NCI-H446 treated with DMSO at 0.1 percent for 48 hours (cell line): Measurements from ENCODE around the gene NMNAT2.

Experiments used
- DNase-seq: peaks from one replicate; lab custom pipeline; 2025; lab: John Stamatoyannopoulos, UW

Gene NMNAT2

DNA sequence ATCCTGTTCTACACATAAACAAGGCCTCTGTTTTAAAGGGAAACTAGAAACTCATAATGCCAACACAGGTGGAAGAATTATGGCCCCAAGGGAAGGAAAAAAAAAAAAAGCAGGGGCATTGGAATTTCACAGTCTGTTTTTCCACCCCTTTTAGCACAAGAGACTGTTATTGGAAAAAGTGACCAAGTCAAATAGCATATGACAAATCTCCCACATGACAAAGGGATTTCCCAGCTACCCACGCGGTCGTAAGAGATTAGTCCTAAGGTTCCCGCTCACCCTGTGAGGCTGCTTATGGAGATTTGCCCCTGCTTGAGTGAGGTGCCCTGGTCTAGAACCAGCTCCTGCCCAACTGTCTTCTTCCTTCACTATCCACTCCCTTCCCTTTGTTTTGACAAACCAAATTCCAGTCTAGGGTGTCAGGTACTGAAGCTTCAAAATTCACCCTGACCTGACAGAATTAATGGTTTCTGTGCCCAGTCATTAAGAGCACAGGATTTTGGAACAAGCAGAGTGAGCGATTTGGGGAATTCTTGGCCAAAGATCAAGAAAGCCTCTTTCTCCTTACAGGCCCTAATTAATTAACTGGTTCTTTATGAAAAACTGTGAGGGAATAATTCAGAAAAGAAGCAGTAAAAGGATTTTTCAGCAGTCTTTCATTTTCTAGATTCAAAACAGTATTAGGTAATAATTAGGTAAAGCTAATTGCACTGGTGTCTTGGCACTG, 107.3 kb downstream of the NMNAT2 start:
- peak; percentile 58 for DNase-seq

GRCh38 chr1:183308719-183309118, 109.5 kb downstream of the NMNAT2 start:
- DNase-seq, result no peak

- DNase-seq, result no peak
Measured at GRCh38 chr1:183306317-183307042, 111.7 kb downstream of the NMNAT2 start.

DNA sequence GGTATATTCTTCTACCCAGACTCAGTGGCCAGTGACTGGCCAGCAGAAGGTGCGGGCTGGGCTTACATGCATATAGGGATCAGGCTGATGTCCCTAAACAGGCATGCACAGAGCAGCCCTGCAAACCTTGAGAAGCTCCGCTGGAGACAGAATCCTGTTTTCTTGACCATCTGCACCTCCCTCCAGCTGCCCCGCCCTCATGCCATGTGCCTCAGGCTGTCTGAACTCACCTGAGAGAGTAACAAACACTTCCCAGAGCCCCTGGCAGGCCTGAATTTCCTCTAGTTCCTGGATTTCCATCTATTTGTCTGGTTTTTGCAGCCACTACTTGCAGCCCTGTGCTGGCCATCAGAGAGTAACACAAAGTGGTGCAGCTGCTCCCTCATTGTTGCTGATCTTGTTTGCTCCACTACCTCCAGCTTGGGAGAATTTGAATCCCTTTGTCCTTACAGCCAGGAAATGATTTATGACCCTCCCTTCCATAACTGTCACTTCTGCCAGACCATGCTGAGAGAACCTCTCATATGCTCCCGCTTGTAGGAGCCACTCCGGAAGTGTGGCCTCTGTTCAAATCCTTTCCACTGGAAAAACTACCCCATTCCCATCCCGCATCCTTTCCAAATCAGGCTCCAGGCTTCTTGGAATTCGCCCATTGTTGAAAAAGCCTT, 113.6 kb downstream of the NMNAT2 start:
- DNase-seq, result peak; percentile 93

GRCh38 chr1:183303901-183304300, 114.3 kb downstream of the NMNAT2 start:
- no peak for DNase-seq

GRCh38 chr1:183303323-183303645, 114.9 kb downstream of the NMNAT2 start:
- no peak for DNase-seq

DNA sequence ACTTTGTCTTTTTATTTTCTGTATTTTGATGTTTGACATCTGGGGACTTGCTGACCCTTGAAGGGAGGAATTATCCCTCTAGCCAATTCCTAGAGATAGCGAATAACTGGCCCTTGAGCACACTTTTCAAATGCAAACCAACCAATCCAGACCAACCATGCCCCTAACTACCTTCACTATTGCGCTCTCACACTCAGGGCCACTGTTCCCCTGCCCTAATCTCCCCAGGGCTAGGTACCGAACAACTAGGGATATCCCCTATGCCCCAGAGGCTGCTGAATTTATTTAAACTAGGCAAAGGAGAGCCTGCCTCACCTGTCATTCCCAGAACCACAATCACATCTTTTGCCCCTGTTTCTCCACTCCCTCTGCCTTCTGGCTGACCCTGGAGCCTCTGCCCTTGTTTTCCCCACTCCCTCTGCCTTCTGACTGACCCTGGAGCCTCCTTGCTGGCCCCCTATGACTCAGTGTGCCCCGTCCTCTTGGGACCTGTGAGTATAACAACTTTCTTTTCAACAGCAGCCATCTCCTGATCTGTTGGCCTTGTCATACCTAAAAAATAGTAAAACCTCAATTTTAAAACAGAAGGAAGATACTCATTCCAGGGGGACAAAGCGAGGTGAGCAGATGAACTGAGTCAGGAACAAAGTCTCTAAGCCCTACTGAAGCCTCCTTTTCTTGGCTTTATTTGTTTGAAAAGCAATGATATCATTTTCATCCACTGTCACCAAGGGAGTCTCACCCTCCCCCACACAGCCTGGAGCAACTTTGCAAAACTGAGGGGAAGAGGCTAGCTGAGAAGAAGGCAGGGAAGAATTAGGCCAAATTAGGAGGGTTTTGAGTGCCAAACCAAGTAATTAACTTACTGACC, 115.5 kb downstream of the NMNAT2 start:
- no peak for DNase-seq

DNA sequence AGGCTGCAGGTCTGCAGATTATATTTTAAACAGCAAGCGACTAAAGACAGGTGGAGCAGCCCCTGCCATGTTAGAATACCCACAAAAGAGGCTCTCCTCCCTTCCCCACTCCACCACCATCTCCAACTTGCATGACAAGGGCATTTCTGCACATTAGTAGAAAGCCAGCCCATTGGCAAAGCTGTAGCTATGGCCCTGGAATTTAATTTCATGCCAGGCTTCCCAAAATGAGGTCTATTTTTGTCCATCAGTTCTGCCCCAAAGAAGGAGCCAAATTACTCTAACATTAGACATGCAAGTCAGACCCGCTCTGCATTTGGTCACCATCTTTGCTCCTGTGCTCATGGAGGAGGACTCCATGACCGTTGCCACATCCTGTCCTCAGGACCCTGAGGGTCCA, 116.9 kb downstream of the NMNAT2 start:
- no peak for DNase-seq

DNA sequence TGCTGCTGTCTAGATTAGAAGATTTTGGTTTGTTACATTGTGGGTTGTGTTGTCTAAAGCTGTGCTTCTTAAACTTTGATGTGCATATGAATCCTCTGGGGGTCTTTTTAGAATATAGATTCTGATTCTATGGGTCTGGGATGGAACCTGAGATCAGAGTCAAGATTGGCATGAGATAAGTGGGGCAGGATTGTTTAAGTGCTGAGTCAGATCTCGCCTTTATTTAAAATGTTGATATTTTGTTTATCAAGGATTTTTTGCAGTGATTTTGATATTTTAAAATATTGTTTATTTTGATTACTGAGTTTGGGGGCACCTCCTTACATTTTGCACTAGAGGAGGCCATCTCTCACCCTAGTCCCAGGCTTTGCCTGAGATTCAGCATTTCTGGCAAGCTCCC, 117.4 kb downstream of the NMNAT2 start:
- DNase-seq, result no peak

DNA sequence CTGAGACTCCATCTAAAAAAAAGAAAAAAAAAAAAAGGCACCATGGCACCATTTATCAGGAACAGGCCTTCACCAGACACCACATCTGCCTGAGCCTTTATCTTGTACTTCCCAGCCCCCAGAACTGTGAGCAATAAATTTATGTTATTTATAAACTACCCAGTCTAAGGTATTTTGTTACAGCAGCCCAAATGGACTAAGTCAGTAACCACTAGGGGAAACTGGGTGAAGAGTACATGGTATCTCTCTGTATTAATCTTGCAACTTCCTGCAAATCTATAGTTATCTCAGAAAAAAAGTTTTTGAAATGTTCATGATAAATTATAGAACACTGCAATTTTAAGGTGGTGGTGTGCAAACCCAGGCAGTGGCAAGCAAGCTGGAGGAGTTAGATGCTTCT, 117.8 kb downstream of the NMNAT2 start:
- no peak for DNase-seq

DNA sequence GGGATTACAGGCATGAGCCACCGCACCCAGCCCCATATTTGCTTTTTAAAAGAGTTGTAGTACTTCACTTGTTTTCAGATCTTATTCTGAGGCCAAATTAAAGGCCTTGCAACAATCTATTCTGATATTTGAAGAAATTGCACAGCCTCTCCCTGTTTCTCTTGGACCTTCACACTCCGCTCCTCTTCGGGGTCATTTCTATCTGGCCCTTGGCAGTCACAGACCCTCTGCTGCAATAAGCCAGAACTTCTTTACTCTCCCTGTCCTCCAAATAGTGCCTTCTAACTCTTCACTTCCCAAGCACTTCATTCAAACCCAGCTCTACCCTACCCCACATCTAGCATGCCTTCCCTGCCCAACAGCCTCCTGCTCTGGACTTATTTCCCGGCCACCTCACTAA, 121.4 kb downstream of the NMNAT2 start:
- no peak for DNase-seq

- DNase-seq, result no peak
Measured at GRCh38 chr1:183295521-183295920, 122.7 kb downstream of the NMNAT2 start.

- no peak for DNase-seq
Measured at GRCh38 chr1:183293876-183294275, 124.3 kb downstream of the NMNAT2 start.

- DNase-seq, result no peak
Measured at GRCh38 chr1:183293241-183293640, 124.9 kb downstream of the NMNAT2 start.

DNA sequence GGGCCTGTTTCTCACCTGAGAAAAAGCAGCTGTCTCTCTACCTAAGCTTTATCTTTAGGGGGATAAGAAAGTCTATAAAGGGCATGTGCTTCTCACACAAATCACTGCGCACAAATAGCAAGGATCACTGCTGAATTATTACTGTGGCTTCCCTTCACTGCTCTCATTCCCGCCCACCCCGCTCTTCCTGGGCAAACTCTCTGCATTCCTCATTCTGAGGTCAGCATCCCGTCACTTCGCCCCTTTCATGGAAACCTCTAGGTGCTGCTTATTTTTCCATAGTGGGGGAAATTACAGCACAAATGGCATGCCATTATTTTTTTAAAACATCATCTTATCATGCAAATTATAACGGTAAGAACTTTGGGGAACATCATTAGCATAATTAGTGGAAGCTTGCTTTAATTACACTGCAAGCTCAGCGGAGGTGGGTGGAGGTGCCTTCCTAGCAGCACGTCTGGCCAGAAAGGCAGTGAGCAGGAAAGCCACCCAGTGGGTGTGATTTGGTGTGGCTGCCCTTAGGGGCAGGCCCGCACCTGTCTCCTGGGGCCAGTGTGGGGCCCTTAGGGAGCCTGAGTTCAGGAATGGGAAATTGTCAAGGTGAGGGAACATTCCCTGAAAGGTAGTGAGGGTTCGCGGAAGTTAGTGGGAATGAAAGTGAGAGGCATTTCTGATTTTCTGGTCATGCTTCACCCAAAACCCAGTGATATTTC, 126.2 kb downstream of the NMNAT2 start:
- DNase-seq, result no peak

GRCh38 chr1:183291216-183291762, 126.9 kb downstream of the NMNAT2 start:
- no peak for DNase-seq

DNA sequence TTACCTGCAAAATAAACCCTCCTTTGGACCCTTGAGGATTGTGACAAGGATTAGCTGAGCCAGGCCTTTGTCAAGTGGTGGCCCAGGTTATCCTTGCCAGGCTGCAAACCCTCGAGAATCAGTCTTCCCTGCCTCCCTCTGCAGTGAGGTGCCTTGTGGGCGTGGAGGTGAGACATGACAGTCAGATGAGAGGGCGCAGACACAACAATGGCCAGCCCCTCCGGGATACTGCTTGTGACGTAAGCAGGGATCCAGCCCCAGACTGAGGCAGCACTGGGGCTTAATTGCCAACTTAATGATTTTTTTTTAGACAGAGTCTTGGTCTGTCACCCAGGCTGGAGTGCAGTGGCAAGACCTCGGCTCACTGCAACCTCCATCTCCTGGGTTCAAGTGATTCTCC, 127.6 kb downstream of the NMNAT2 start:
- DNase-seq, result no peak

- DNase-seq, result no peak
Measured at GRCh38 chr1:183289051-183289496, 129.1 kb downstream of the NMNAT2 start.

DNA sequence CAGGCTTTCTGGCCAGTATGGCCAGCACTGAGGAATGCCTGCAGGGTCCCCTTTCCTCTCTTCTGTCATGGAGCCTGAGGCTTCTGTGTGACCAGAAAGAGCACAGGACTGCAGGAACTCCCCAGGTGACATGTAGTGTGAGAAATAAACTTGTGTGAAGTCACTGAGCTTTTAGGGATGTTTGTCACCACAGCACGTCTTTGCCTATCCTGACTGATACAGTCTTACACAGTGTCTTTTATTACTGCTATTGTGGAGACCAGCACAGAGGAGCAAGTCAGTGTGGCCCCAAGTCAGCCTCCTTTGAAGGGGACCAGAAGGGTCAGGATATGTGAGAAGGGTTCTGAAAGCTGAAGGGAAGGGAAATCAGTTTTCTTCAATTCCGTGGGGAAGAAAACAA, 129.6 kb downstream of the NMNAT2 start:
- DNase-seq, result no peak

- DNase-seq, result peak; percentile 26
Measured at GRCh38 chr1:183287191-183287675, 130.9 kb downstream of the NMNAT2 start.

DNA sequence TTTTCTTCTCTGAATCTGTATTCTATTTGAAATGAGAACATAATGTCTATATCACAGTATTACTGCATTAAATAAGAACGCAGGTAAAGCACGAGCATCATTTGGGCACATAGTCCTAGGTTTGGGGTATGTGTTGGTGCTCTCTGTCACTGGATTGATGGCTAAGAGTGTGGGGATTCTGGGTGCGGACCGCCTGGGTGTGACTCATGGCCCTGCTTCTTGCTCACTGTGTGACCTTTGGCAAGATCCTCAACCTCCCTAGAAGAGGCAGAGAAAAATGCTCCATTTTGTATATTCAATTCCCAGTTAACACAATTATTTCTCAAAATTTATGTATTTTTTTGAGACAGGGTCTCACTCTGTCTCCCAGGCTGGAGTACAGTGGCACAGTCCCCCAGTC, 132.4 kb downstream of the NMNAT2 start:
- DNase-seq, result no peak
